Activated naive CD8-positive, alpha-beta T cell treated with anti-CD3 and anti-CD28 coated beads for 36 hours (primary cell): ENCODE results near the gene RNF13. TPM values are rescaled to one million over a fixed set of nuclear protein-coding genes. Genes with fewer than 3 reads are reported as not detected.
"Not testable (repeated sequence)": the region's sequence is repeated elsewhere in the genome, so short reads cannot be mapped to it uniquely, and the experiment has no call there.

Source experiments
- DNase-seq: peaks from one replicate; pipeline ENCODE4 v3.0.0; 2021
- H3K27ac Mint-ChIP-seq: one replicate; pipeline ENCODE4 v1.8.0; 2022; ENCODE audit warnings: mild to moderate bottlenecking, moderate library complexity, mixed read lengths
- H3K27me3 Mint-ChIP-seq: one replicate; pipeline ENCODE4 v1.8.0; 2022; ENCODE audit warnings: mild to moderate bottlenecking, mixed read lengths
- H3K36me3 Mint-ChIP-seq: one replicate; pipeline ENCODE4 v1.8.0; 2021; ENCODE audit warnings: mild to moderate bottlenecking, mixed read lengths
- H3K4me1 Mint-ChIP-seq: one replicate; pipeline ENCODE4 v1.8.0; 2021; ENCODE audit warnings: mixed read lengths
- H3K4me3 Mint-ChIP-seq: one replicate; pipeline ENCODE4 v1.8.0; 2022; ENCODE audit warnings: mild to moderate bottlenecking, moderate library complexity, mixed read lengths
- H3K9me3 Mint-ChIP-seq: one replicate; pipeline ENCODE4 v1.8.0; 2022; ENCODE audit warnings: mixed read lengths
- total RNA-seq, 2 experiments: library from RNA; stranded (reverse); gene quantifications; one replicate each; pipeline ENCODE4 v1.2.3, GENCODE V29; 2021

Gene RNF13
- total RNA-seq, 2 experiments from 2014 or later = 28.8 to 29.5 TPM

- H3K4me1 Mint-ChIP-seq = peaks cover 13% of the 10 kb centered on the region
- no peak for DNase-seq
- H3K4me3 Mint-ChIP-seq = no peak overlapping the region
- H3K27ac Mint-ChIP-seq = peak overlapping the region; percentile 14
- H3K27me3 Mint-ChIP-seq = no peaks in the 10 kb centered on the region
- H3K36me3 Mint-ChIP-seq = no peaks in the 10 kb centered on the region
- no peaks in the 10 kb centered on the region for H3K9me3 Mint-ChIP-seq
These were observed 145.3 kb downstream of the RNF13 start for GRCh38 chr3:149958171-149958796.

DNA sequence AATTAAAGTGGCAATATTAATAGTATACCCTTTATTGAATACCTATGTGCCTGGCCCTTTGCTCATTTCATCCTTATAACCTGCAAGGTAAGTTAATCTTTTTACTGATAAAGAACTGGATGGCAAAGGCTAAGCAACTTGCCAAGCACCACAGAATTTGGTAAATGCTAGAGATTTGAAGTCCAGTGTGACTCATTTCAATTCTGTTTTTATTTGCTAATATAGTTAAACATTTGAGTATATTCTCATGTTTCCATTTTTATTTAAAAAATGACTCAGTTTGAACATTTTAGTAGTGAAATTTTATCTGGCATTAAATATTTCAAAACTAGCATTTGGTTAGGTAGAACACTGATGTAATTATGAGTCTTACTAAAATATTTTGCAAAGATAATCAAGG is 146.4 kb downstream of the RNF13 start:
- Mint-ChIP-seq H3K27me3 (no peaks in the 10 kb centered on the region), H3K9me3 (no peaks in the 10 kb centered on the region), H3K27ac (no peak overlapping the region), H3K36me3 (no peaks in the 10 kb centered on the region), H3K4me1 (peaks cover 11% of the 10 kb centered on the region), H3K4me3 (no peak overlapping the region)
- no peak for DNase-seq

DNA sequence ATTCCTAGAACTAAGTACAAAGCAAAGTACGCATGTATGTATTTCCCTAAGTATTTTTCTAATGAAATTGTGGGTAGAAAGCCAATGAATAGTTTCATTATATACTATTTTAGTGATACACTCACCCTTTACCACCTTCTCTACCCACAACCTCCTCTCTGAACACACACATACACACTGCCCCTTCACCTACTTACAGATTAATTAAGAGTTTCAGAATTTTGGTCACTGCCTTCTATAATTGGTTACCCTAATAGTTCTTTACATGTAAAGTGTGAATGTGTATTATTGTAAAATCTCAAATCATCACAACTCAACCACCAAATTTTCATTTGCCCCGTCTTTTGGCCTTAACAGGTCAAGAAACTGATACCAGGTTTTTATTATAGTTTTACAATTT is 150.5 kb downstream of the RNF13 start:
- peaks cover 4% of the 10 kb centered on the region for H3K4me1 Mint-ChIP-seq
- no peaks in the 10 kb centered on the region for H3K9me3 Mint-ChIP-seq
- H3K36me3 Mint-ChIP-seq = no peaks in the 10 kb centered on the region
- H3K27me3 Mint-ChIP-seq = no peaks in the 10 kb centered on the region
- no peak overlapping the region for H3K4me3 Mint-ChIP-seq
- DNase-seq = no peak
- no peak overlapping the region for H3K27ac Mint-ChIP-seq

DNA sequence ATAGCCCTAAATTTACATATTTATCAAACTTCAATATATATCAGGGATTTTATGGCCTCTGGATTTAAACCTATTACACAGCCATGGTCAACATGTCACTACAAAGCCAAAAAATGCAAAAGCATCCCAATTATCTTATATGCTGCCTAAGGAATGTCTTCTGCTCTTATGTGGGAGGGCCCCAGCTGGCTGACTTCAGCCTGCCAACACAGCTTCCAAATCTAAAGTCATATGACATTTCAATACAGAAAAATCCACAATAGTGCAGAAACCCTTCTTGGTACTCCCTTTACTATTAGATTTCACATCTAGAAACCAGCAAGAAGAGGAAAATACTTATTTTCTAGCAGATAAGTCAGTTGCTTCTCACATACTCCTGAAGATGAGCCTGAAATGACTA is 151.3 kb downstream of the RNF13 start:
- peaks cover 3% of the 10 kb centered on the region for H3K27me3 Mint-ChIP-seq
- DNase-seq = no peak
- no peaks in the 10 kb centered on the region for H3K36me3 Mint-ChIP-seq
- H3K4me3 Mint-ChIP-seq = no peak overlapping the region
- peaks cover 9% of the 10 kb centered on the region for H3K4me1 Mint-ChIP-seq
- H3K27ac Mint-ChIP-seq = no peak overlapping the region
- H3K9me3 Mint-ChIP-seq = no peaks in the 10 kb centered on the region

- no peak for DNase-seq
- Mint-ChIP-seq H3K4me3 (no peak overlapping the region), H3K27ac (no peak overlapping the region), H3K4me1 (peaks cover 15% of the 10 kb centered on the region), H3K36me3 (no peaks in the 10 kb centered on the region), H3K27me3 (peaks cover 3% of the 10 kb centered on the region), H3K9me3 (no peaks in the 10 kb centered on the region)
These were observed 152.3 kb downstream of the RNF13 start for GRCh38 chr3:149965278-149965677.

DNA sequence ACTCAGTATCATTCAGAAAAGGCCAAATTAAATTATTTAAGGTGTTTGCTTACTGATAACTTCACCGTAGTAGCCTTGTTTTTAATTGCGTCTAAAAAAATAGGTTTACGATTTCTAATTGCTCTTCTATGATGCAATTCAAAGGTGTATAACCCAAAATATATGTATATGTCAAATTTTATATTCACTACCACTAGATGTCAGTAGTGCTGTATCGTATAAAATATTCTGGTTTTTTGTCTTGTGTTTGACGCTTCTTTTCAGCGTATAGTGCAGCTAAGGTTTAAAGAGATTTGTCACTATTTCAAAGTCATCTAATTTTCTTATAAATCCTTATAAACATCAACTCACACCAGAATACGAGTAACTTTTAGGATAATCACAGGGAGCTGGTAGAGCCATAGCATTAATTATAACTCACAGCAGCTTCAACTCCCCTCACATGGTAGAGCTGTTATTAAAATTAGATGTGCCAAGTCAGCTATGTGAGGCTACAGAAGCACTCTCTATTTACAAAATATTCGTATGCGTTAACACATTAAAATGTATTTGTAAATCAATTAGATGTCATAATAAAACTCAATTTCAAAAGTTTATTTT is 154.2 kb downstream of the RNF13 start:
- no peaks in the 10 kb centered on the region for H3K9me3 Mint-ChIP-seq
- H3K4me3 Mint-ChIP-seq = no peak overlapping the region
- peaks cover 21% of the 10 kb centered on the region for H3K4me1 Mint-ChIP-seq
- no peaks in the 10 kb centered on the region for H3K36me3 Mint-ChIP-seq
- H3K27ac Mint-ChIP-seq = no peak overlapping the region
- peaks cover 13% of the 10 kb centered on the region for H3K27me3 Mint-ChIP-seq
- no peak for DNase-seq

DNA sequence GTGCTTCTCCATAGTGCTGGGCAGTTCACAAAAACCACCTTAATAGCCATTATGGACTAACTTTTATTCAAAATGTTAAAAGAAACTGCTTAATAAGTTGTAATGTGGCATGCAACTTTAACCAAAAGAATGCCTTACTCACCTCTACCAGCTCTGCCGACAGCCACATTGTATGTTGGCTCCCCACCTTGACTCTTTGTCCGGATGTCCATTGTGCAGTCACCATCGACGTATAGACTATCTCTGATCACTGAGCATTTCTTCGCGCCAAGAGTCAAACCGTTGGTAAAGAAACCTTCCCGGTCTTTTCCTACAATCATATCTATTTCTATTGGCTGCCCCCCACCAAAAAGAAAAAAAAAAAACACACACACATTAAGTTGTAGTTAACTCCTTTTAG is 155.2 kb downstream of the RNF13 start:
- Mint-ChIP-seq H3K27ac (no peak overlapping the region), H3K27me3 (peaks cover 20% of the 10 kb centered on the region), H3K9me3 (no peaks in the 10 kb centered on the region), H3K4me1 (peaks cover 21% of the 10 kb centered on the region), H3K36me3 (no peaks in the 10 kb centered on the region), H3K4me3 (no peak overlapping the region)
- DNase-seq = no peak

GRCh38 chr3:149969110-149969939 is 156.3 kb downstream of the RNF13 start:
- Mint-ChIP-seq H3K27ac (no peak overlapping the region), H3K36me3 (no peaks in the 10 kb centered on the region), H3K27me3 (peaks cover 28% of the 10 kb centered on the region), H3K9me3 (no peaks in the 10 kb centered on the region), H3K4me1 (peaks cover 20% of the 10 kb centered on the region), H3K4me3 (peak overlapping the region; percentile 80)
- no peak for DNase-seq

DNA sequence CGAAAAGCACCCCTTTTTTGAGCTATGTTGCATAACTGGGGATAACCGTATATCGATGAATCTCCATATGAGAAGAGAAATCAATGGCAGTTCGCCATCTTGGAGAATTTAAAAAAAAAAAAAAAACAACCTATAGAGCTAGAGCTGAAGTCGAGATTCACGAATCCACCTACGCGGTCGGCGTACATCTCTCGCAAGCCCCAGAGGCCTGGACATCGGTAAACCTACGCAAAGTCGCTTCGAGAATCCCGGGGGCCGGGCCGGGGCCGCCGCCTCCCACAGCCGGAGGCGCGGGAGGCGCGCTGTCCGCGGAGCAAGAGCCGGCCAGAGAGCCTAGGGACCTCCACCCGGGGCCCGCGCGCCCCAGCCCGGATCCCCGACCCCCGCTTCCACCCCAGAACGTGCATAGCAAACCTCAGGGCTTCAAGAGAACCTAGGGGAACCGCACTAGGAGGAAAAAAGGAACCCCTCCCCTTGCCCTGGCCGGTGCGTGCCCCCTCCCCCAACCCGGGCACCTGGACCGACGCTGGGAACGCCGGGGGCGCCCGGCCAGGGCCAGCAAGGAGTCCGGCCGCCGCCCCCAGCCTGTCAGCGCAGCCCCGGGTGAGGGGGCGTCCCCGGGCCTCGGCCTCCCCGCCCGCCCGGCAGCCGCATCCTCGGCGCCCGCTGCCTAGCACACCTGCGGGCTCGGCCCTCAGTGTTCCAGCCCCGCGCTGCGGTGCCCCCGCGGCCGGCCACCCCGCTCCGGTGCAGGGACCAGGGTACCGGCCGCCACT is 157.1 kb downstream of the RNF13 start:
- H3K9me3 Mint-ChIP-seq = no peaks in the 10 kb centered on the region
- peak; percentile 73 for DNase-seq
- no peaks in the 10 kb centered on the region for H3K36me3 Mint-ChIP-seq
- H3K4me1 Mint-ChIP-seq = peaks cover 19% of the 10 kb centered on the region
- no peak overlapping the region for H3K27ac Mint-ChIP-seq
- peak overlapping the region; percentile 80 for H3K4me3 Mint-ChIP-seq
- H3K27me3 Mint-ChIP-seq = peaks cover 36% of the 10 kb centered on the region

DNA sequence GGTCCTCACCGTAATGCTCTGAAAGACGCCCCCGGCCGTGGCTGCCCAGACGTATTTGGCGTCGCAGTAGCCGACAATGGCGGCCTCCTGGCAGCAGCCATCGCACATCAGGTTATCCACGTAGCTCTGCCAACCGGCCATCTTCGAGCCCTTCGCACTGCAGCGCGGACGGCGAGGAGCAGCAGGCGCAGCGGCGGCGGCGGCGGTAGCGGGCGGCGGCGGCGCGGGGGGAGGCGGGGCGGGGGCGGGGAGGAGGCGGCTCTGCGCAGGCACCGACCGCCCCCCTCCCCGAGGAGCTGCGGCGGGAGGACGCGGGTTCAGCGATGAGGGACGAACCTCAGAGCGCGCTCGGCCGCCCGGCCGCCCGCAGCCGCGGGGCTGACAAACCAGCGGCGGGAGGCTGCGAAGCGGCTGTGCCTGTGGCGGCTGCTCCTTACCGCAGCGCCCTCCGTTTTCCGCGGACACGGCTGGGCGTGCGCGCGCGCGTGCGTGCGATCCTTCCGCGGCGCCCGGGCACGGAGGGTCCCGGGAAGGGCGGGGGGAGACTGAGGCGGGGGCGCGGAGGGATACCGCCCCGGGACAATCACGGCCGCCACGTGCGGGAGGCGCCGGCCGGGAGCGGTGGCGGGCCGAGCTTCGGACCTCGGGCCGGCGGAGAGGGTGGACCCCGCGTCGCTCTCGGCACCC is 157.8 kb downstream of the RNF13 start, which contains the start of gene PFN2:
TSS of gene PFN2 (minus strand) at position 180 of the 687 bp plus-strand sequence. CDS start at position 141, 39 bp downstream.
- DNase-seq = peak; percentile 53
- Mint-ChIP-seq H3K9me3 (no peaks in the 10 kb centered on the region), H3K4me3 (peak within 1 kb of the TSS; percentile 81), H3K27me3 (peaks cover 42% of the 10 kb centered on the region), H3K36me3 (no peaks in the 10 kb centered on the region), H3K27ac (no peak within 1 kb of the TSS), H3K4me1 (peaks cover 19% of the 10 kb centered on the region)

DNA sequence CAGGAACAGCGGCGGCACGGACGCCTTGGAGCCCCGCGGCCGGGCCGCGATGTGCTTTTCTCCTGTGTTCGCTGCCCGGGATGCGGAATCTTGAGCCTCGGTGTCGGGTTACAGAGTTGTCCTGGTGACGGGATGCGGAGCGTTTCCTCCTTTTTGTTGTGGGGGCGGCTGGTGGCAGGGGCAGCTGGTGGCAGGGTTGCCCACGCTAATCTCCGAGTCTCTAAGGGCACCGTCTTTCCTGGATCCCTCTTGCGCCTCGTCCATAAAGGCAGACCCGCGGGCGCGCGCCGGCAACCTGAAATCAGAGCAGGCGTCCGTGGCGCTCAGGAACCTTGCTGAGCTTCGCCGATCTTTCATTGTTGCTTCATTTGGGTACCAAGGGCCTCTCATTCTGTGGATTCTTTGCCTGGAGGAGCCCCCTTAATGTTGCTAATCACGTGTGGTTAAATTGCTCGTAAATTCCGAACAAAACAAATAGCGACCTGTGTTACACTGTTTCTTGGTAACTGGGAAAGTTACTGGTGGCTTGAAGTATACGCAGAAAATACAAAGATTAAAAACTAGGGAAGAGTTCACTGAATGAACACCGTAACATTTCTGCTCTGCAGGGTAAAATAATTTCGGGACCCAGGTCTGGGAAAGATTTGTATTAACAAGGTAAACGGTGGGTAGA is 158.5 kb downstream of the RNF13 start:
- H3K27ac Mint-ChIP-seq = no peak overlapping the region

GRCh38 chr3:149975919-149976318 is 162.9 kb downstream of the RNF13 start:
- no peaks in the 10 kb centered on the region for H3K9me3 Mint-ChIP-seq
- H3K4me1 Mint-ChIP-seq = peaks cover 6% of the 10 kb centered on the region
- H3K27ac Mint-ChIP-seq = no peak overlapping the region
- no peak for DNase-seq
- H3K4me3 Mint-ChIP-seq = no peak overlapping the region
- peaks cover 47% of the 10 kb centered on the region for H3K27me3 Mint-ChIP-seq
- H3K36me3 Mint-ChIP-seq = no peaks in the 10 kb centered on the region

More for the DNA sequence above, 158.5 kb downstream of the RNF13 start:
- DNase-seq = peak; percentile 35
- Mint-ChIP-seq H3K4me3 (peak overlapping the region; percentile 81), H3K9me3 (no peaks in the 10 kb centered on the region), H3K4me1 (peaks cover 19% of the 10 kb centered on the region), H3K36me3 (no peaks in the 10 kb centered on the region), H3K27me3 (peaks cover 49% of the 10 kb centered on the region)

DNA sequence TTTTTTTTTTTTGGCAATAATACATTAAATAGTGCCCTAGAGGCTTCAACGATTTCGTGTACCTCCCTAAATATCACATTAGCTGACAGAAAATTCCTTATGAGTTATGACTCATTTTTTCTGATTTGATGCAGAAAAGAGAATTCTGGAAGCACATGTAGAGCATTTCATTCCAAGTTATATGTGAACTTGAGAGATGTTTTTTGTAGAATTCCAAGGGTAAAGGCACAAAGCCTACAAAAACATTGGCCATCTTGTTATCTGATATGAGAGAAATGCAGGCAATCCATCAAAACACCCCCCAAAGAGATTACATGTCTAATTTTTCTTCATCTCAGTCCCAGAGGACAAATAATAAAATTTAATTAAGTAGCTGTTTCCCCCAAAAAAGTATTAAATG is 164.4 kb downstream of the RNF13 start:
- Mint-ChIP-seq H3K4me1 (no peaks in the 10 kb centered on the region), H3K9me3 (no peaks in the 10 kb centered on the region), H3K36me3 (no peaks in the 10 kb centered on the region), H3K4me3 (no peak overlapping the region), H3K27ac (no peak overlapping the region), H3K27me3 (peaks cover 35% of the 10 kb centered on the region)
- no peak for DNase-seq

GRCh38 chr3:149981979-149982378 is 169.0 kb downstream of the RNF13 start:
- not testable (repeated sequence) for H3K4me1 Mint-ChIP-seq, H3K4me3 Mint-ChIP-seq, H3K36me3 Mint-ChIP-seq, DNase-seq, H3K27ac Mint-ChIP-seq, H3K9me3 Mint-ChIP-seq
- peaks cover 23% of the 10 kb centered on the region for H3K27me3 Mint-ChIP-seq
